SK-N-SH (cell line): Measurements from ENCODE around the gene PTCSC3.

Source experiments
- CTCF ChIP-seq: fragments of 200-600 bp; sonication (generic); IDR thresholded peaks from 2 replicates; pipeline ENCODE4 v1.6.1; 2017; ENCODE audit warnings: antibody characterized with exemption, mild to moderate bottlenecking, moderate library complexity
- GABPA ChIP-seq: IDR thresholded peaks from 2 replicates; pipeline ENCODE4 v1.4.0; 2012; ENCODE audit warnings: low read depth, mild to moderate bottlenecking
- GATA2 ChIP-seq: sonication (generic); formaldehyde crosslinking; IDR thresholded peaks from 2 replicates; pipeline ENCODE4 v1.5.0; 2020; ENCODE audit warnings: mild to moderate bottlenecking, missing genetic modification reagents
- JUND ChIP-seq: IDR thresholded peaks from 2 replicates; pipeline ENCODE4 v1.4.0; 2012
- MAX ChIP-seq: IDR thresholded peaks from 2 replicates; pipeline ENCODE4 v1.4.0; 2012; ENCODE audit warnings: low read depth
- MXI1 ChIP-seq: IDR thresholded peaks from 2 replicates; pipeline ENCODE4 v1.6.1; 2012; ENCODE audit warnings: mild to moderate bottlenecking, low read depth, low read length, improper control_type of control experiment
- NFIC ChIP-seq: IDR thresholded peaks from 2 replicates; pipeline ENCODE4 v1.4.0; 2012; ENCODE audit warnings: borderline replicate concordance
- POLR2AphosphoS5 ChIP-seq: IDR thresholded peaks from 2 replicates; pipeline ENCODE4 v1.6.1; 2012; ENCODE audit warnings: low read depth, low read length
- RAD21 ChIP-seq: IDR thresholded peaks from 2 replicates; pipeline ENCODE4 v1.6.1; 2012; ENCODE audit warnings: mild to moderate bottlenecking, low read length
- REST ChIP-seq: IDR thresholded peaks from 2 replicates; pipeline ENCODE4 v1.6.1; 2012; ENCODE audit warnings: mild to moderate bottlenecking, low read depth, low read length, moderate library complexity
- TAF1 ChIP-seq: IDR thresholded peaks from 2 replicates; pipeline ENCODE4 v1.6.1; 2012; ENCODE audit warnings: low read depth, mild to moderate bottlenecking, low read length, moderate library complexity, borderline replicate concordance
- TCF12 ChIP-seq: IDR thresholded peaks from 2 replicates; pipeline ENCODE4 v1.4.0; 2012
- TEAD4 ChIP-seq: IDR thresholded peaks from 2 replicates; pipeline ENCODE4 v1.4.0; 2012; ENCODE audit warnings: mild to moderate bottlenecking, borderline replicate concordance; ENCODE audit not compliant: insufficient read depth
- TF ChIP-seq, protein P1 (sequence below): IDR thresholded peaks from 2 replicates; pipeline ENCODE4; 2012

GRCh38 chr14:36171607-36172006, 4.9 kb downstream of the PTCSC3 start:
- no peak for TF ChIP-seq TCF12
- no peak for TF ChIP-seq MAX
- no peak for TF ChIP-seq POLR2AphosphoS5
- TF ChIP-seq TEAD4: no peak
- no peak for TF ChIP-seq RAD21
- TF ChIP-seq JUND: no peak
- no peak for TF ChIP-seq REST
- no peak for TF ChIP-seq CTCF
- TF ChIP-seq NFIC: no peak
- TF ChIP-seq, protein P1, sequence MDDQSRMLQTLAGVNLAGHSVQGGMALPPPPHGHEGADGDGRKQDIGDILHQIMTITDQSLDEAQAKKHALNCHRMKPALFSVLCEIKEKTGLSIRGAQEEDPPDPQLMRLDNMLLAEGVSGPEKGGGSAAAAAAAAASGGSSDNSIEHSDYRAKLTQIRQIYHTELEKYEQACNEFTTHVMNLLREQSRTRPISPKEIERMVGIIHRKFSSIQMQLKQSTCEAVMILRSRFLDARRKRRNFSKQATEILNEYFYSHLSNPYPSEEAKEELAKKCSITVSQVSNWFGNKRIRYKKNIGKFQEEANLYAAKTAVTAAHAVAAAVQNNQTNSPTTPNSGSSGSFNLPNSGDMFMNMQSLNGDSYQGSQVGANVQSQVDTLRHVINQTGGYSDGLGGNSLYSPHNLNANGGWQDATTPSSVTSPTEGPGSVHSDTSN: no peak
- no peak for TF ChIP-seq GATA2 (CRISPR knock-in tag)
- TF ChIP-seq TAF1: no peak
- TF ChIP-seq MXI1: no peak
- TF ChIP-seq GABPA: no peak
